Right lobe of liver (tissue), 6 donors: ENCODE data around the gene RGL2. TPM values are rescaled to one million over a fixed set of nuclear protein-coding genes. Genes with fewer than 3 reads are reported as not detected.

Experiments used
- ATAC-seq, 4 donors: fragments of 200-7000 bp; cut with Tn5 transposase; one replicate each; pipeline ENCODE4 v1.9.1; 2020; ENCODE audit warnings: mild to moderate bottlenecking in 4 of 4, moderate library complexity in 4 of 4
- DNase-seq, 3 donors: peaks; one replicate each; pipeline ENCODE4 v3.0.0-alpha.2; 2020
- H3K27ac ChIP-seq, 3 donors: fragments of 200-600 bp; one replicate each; pipeline ENCODE4 v1.8.0; 2022
- H3K27me3 ChIP-seq, 2 donors: fragments of 200-600 bp; one replicate each; pipeline ENCODE4 v1.8.0; 2022
- H3K36me3 ChIP-seq, 4 donors: fragments of 200-600 bp; sonication (generic) in 1 of 4; one replicate each; pipeline versions ENCODE4 v1.5.1 to v1.8.0; 2017 to 2022; ENCODE audit warnings: control low read depth in 1 of 4
- H3K4me1 ChIP-seq, 4 donors: fragments of 200-600 bp; sonication (generic) in 1 of 4; one replicate each; pipeline versions ENCODE4 v1.5.1 to v1.8.0; 2017 to 2022; ENCODE audit warnings: control low read depth in 1 of 4
- H3K4me3 ChIP-seq, 3 donors: fragments of 200-600 bp; one replicate each; pipeline ENCODE4 v1.8.0; 2022
- H3K9me3 ChIP-seq, 4 donors: fragments of 200-600 bp; sonication (generic) in 1 of 4; one replicate each; pipeline versions ENCODE4 v1.5.1 to v1.8.0; 2017 to 2022; ENCODE audit warnings: control low read depth in 1 of 4
- POLR2A ChIP-seq: fragments of 450-650 bp; IDR thresholded peaks from one replicate; pipeline ENCODE4 v1.6.1; 2017; ENCODE audit warnings: antibody characterized with exemption, mild to moderate bottlenecking
- WGBS: methylation state at CpG from one replicate; pipeline ENCODE4 v1.1.6; 2018; ENCODE audit warnings: low coverage, low lambda C conversion rate; ENCODE audit not compliant: insufficient coverage; ENCODE audit errors: missing lambda C conversion rate; 5-methylcytosine and 5-hydroxymethylcytosine counted together
- intact Hi-C, 2 donors: fragments of 100-400 bp; cut with DNase I; formaldehyde crosslinking; loops; one replicate each; pipeline versions ENCODE4 v1.11.2 to v1.14.1; 2022
- microRNA-seq, 2 donors: library from miRNA; unstranded; fragments of <30 nt; microRNA quantifications; one replicate each; pipeline ENCODE4, GENCODE V29; 2019 to 2020
- total RNA-seq, 6 experiments: library from RNA; depleted of rRNA in 2 of 6; stranded (reverse); fragments of >200 nt in 2 of 6; fragmentation: NEBNext Ultra II Directional in 3 of 6; extraction: Animal tissue kit (Norgen Biotek cat#: 25700) in 3 of 6; gene quantifications; one replicate each; pipeline versions ENCODE4 v1.1.0 to v1.2.4, GENCODE V29; 2016 to 2023
- TF ChIP-seq, protein P1 (sequence below), 4 donors: fragments of 200-600 bp in 3 of 4; fragments of 450-650 bp in 1 of 4; IDR thresholded peaks; one replicate each; pipeline versions ENCODE4 v1.5.1 to v1.8.0; 2016 to 2022; ENCODE audit warnings: antibody characterized with exemption in 4 of 4, mild to moderate bottlenecking in 2 of 4
- donor health status: DM: no; HTN: yes; CAD: no.
- donor health status: DM: no; HTN: no; CAD: no.
- donor health status: DM: no; HTN: no; CAD: no.
- donor health status: DM: no; HTN: yes; CAD: no.
- donor health status: DM: no; HTN: yes; CAD: no.

RGL2 gene
- total RNA-seq, 6 experiments from 2014 or later = 15.1 to 30.6 (median 23.3) TPM

DNA sequence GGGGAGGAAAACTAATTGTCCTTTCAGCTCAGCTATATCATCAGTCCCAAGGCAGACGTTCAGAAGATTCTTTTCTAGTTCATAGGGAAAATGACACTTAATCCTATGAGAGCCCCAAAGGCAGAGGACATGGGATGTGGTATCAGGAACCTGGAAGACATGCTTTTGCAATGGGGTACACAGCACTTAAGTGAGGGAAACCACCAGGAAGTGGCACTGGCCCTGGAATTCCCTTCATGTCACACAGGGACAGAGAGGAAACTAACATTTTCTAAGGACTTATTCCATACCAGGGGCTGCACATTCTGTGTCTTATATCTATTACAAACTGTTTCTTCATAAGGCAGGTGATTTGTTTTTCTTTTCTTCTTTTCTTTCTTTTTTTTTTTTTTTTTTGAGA, 55.3 kb downstream of the RGL2 start:
- Histone ChIP-seq H3K4me3 (no peak overlapping the region), H3K36me3 (no peaks in the 10 kb centered on the region), H3K9me3 (no peaks in the 10 kb centered on the region), H3K4me1 (peaks cover 0 to 5% (median under 1%) of the 10 kb centered on the region in 4 donors), H3K27me3 (no peaks in the 10 kb centered on the region), H3K27ac (no peak overlapping the region)
- TF ChIP-seq, protein P1, sequence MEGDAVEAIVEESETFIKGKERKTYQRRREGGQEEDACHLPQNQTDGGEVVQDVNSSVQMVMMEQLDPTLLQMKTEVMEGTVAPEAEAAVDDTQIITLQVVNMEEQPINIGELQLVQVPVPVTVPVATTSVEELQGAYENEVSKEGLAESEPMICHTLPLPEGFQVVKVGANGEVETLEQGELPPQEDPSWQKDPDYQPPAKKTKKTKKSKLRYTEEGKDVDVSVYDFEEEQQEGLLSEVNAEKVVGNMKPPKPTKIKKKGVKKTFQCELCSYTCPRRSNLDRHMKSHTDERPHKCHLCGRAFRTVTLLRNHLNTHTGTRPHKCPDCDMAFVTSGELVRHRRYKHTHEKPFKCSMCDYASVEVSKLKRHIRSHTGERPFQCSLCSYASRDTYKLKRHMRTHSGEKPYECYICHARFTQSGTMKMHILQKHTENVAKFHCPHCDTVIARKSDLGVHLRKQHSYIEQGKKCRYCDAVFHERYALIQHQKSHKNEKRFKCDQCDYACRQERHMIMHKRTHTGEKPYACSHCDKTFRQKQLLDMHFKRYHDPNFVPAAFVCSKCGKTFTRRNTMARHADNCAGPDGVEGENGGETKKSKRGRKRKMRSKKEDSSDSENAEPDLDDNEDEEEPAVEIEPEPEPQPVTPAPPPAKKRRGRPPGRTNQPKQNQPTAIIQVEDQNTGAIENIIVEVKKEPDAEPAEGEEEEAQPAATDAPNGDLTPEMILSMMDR (IDR thresholded peaks at IDR 0.05) = no peak
- no peak for TF ChIP-seq POLR2A
- DNase-seq (no peak), ATAC-seq (no peak)
- intact Hi-C loops = loop anchor here in 1 of 2 donors (10.0 kb wide), 1 partner anchor 79 kb away; no protein-coding TSS in a partner anchor
- WGBS = 33% methylated on average over 1 of the region's 1 CpG

DNA sequence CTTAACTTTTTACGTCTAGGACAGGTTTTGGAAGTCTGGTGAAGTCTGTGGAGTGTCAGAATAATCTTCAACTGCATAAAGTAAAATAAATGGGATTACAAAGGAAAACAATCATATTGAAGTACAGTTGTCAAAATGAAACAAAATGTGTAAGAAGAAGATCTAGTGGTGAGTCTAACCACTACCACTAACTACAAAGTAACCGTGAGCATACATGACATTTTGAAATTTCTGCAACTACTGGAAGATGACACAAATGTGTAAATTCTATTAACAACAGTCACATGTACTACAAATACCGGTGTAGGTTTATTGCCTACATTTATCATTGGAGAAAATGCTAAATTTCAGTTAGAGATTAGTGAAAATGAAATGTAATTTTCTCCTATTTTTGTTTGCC, 56.8 kb downstream of the RGL2 start:
- 41% methylated on average over 3 of the region's 3 CpGs for WGBS
- ATAC-seq (no peak), DNase-seq (no peak)
- Histone ChIP-seq H3K36me3 (no peaks in the 10 kb centered on the region), H3K4me1 (no peaks in the 10 kb centered on the region), H3K27me3 (no peaks in the 10 kb centered on the region), H3K4me3 (no peak overlapping the region), H3K27ac (no peak overlapping the region), H3K9me3 (no peaks in the 10 kb centered on the region)
- intact Hi-C loops = loop anchor here in 1 of 2 donors (10.0 kb wide), 1 partner anchor 77 kb away; no protein-coding TSS in a partner anchor
- no peak for TF ChIP-seq POLR2A
- TF ChIP-seq, protein P1 (IDR thresholded peaks at IDR 0.05) = no peak

Small RNA genes lying within 50 kb of the gene (microRNA-seq; reads per million reads assigned to microRNA genes)
- gene MIR6834 (0 reads per million in 2 donors), gene MIR6873 (0 reads per million in 2 donors)

Other genes starting within 250 kb of the RGL2 start
- 10 to 100 TPM; 10.0 to 74.8 (median 26.3) TPM for gene HLA-DPA1, start 225.3 kb downstream of the RGL2 start, total RNA-seq
- gene HLA-DPB1, start 223.0 kb downstream of the RGL2 start, total RNA-seq = 10 to 100 TPM in 5 of 6 experiments, 1 to 10 TPM in 1; 8.6 to 66.7 (median 23.0) TPM
- gene COL11A2, start 106.5 kb downstream of the RGL2 start, total RNA-seq = 1 to 10 TPM in 1 of 6 experiments, under 1 TPM in 5; 0.06 to 1.4 (median 0.61) TPM
- 10 to 100 TPM; 10.1 to 28.2 (median 17.7) TPM for gene RXRB, start 98.3 kb downstream of the RGL2 start, total RNA-seq
- gene SLC39A7, start 98.1 kb downstream of the RGL2 start, total RNA-seq = 10 to 100 TPM; 33.5 to 61.4 (median 50.1) TPM
- 10 to 100 TPM; 14.3 to 39.8 (median 33.8) TPM for gene HSD17B8, start 94.3 kb downstream of the RGL2 start, total RNA-seq
- gene RING1, start 90.4 kb downstream of the RGL2 start, total RNA-seq = 10 to 100 TPM in 4 of 6 experiments, 1 to 10 TPM in 2; 7.5 to 21.3 (median 19.7) TPM
- 10 to 100 TPM; 16.4 to 35.1 (median 27.5) TPM for gene VPS52, start 27.1 kb downstream of the RGL2 start, total RNA-seq
- 100 to 1,000 TPM; 504 to 932 (median 612) TPM for gene RPS18, start 26.9 kb downstream of the RGL2 start, total RNA-seq
- 1 to 10 TPM in 4 of 6 experiments, under 1 TPM in 2; 0.79 to 1.7 (median 1.4) TPM for gene B3GALT4, start 21.8 kb downstream of the RGL2 start, total RNA-seq
- 10 to 100 TPM; 13.1 to 35.2 (median 23.9) TPM for gene WDR46, start 9.7 kb downstream of the RGL2 start, total RNA-seq
- gene PFDN6, start 9.3 kb downstream of the RGL2 start, total RNA-seq = 10 to 100 TPM; 23.8 to 35.2 (median 27.5) TPM
- 100 to 1,000 TPM in 5 of 6 experiments, 10 to 100 TPM in 1; 89.2 to 140 (median 124) TPM for gene TAPBP, start 15.1 kb upstream of the RGL2 start, total RNA-seq
- 1 to 10 TPM; 2.9 to 6.8 (median 4.9) TPM for gene ZBTB22, start 18.8 kb upstream of the RGL2 start, total RNA-seq
- 10 to 100 TPM; 11.3 to 28.8 (median 19.5) TPM for gene DAXX, start 24.0 kb upstream of the RGL2 start, total RNA-seq
- gene KIFC1, start 92.9 kb upstream of the RGL2 start, total RNA-seq = 1 to 10 TPM in 3 of 6 experiments, under 1 TPM in 2, not detected in 1; 0.29 to 4.4 (median 1.3) TPM
- gene PHF1, start 112.1 kb upstream of the RGL2 start, total RNA-seq = 10 to 100 TPM; 14.7 to 21.3 (median 18.3) TPM
- gene CUTA, start 119.2 kb upstream of the RGL2 start, total RNA-seq = 100 to 1,000 TPM in 3 of 6 experiments, 10 to 100 TPM in 3; 81.4 to 114 (median 97.4) TPM
- gene SYNGAP1, start 121.1 kb upstream of the RGL2 start, total RNA-seq = 1 to 10 TPM; 1.8 to 4.1 (median 2.8) TPM
- gene ZBTB9, start 155.6 kb upstream of the RGL2 start, total RNA-seq = 1 to 10 TPM; 2.5 to 3.8 (median 2.9) TPM